HCT116 (cell line): ENCODE measurements around the gene KCTD2. TPM values are rescaled to one million over a fixed set of nuclear protein-coding genes. Genes with fewer than 3 reads are reported as not detected.

ENCODE experiments used
- ATAC-seq: fragments of 200-7000 bp; cut with Tn5 transposase; 2 replicates; pipeline ENCODE4 v1.9.1; 2020; ENCODE audit warnings: mild to moderate bottlenecking, moderate library complexity
- BruUV-seq: library from RNA; stranded (reverse); fragments of 400-500 nt; replicated peaks from 2 replicates; lab custom pipeline; 2021; lab: Mats Ljungman, UMichigan
- CTCF ChIA-PET: fragments of 300-600 bp; sonication (Branson Sonifier 250); formaldehyde crosslinking; loops from one replicate; lab custom pipeline; 2021; ENCODE audit warnings: antibody characterized with exemption; lab: Charles Lee
- POLR2A ChIA-PET: fragments of 300-600, 350-600 bp; sonication (Branson Sonifier 250); formaldehyde crosslinking; loops from one replicate; lab custom pipeline; 2021; ENCODE audit warnings: antibody characterized with exemption; lab: Charles Lee
- RAD21 ChIA-PET, 2 experiments: fragments of 300-600 bp; sonication (Branson Sonifier 250); formaldehyde crosslinking; loops; one replicate each; lab custom pipeline; 2023; ENCODE audit warnings: low total read pairs in 2 of 2; ENCODE audit not compliant: uncharacterized antibody in 2 of 2, unreplicated experiment in 2 of 2, low non-redundant PET in 1 of 2; lab: Charles Lee
- DNase-seq: peaks from one replicate; pipeline ENCODE4 v3.0.0-alpha.2; 2010; ENCODE audit warnings: low read depth, low spot score
- H2AFZ ChIP-seq: fragments of 200-600 bp; shearing (Covaris generic), sonication (generic); 2 replicates; pipeline ENCODE4 v1.6.1; 2017; ENCODE audit warnings: low read depth, mixed run types, mixed read lengths, antibody characterized with exemption, low read length; ENCODE audit not compliant: poor library complexity, severe bottlenecking
- H3K27ac ChIP-seq: 2 replicates; pipeline ENCODE4 v1.5.1; 2012; ENCODE audit warnings: low read depth, low read length
- H3K27me3 ChIP-seq: fragments of 200-600 bp; sonication (generic); 2 replicates; pipeline ENCODE4 v1.6.1; 2016; ENCODE audit warnings: mixed run types, low read length, mixed read lengths; ENCODE audit not compliant: insufficient read depth
- H3K36me3 ChIP-seq, 2 experiments: fragments of 200-500 bp in 1 of 2; fragments of 200-600 bp in 1 of 2; sonication (Bioruptor generic) in 1 of 2; sonication (generic) in 1 of 2; 2 replicates each; pipeline versions ENCODE4 v1.5.1 to v1.6.1; 2014 to 2016; ENCODE audit warnings: low read length in 2 of 2, inconsistent platforms in 1 of 2, mixed read lengths in 1 of 2, mixed run types in 1 of 2; ENCODE audit not compliant: insufficient read depth in 2 of 2, control insufficient read depth in 1 of 2
- H3K4me1 ChIP-seq, 2 experiments: fragments of 200-600 bp in 1 of 2; sonication (generic) in 1 of 2; 2 replicates each; pipeline versions ENCODE4 v1.5.1 to v1.6.1; 2012 to 2017; ENCODE audit warnings: low read length in 2 of 2, inconsistent platforms in 1 of 2, mild to moderate bottlenecking in 1 of 2, mixed read lengths in 1 of 2, mixed run types in 1 of 2, moderate library complexity in 1 of 2; ENCODE audit not compliant: insufficient read depth in 2 of 2, control insufficient read depth in 1 of 2
- H3K4me2 ChIP-seq: fragments of 200-600 bp; sonication (generic); 2 replicates; pipeline ENCODE4 v1.6.1; 2017; ENCODE audit warnings: mixed run types, low read length, mixed read lengths
- H3K4me3 ChIP-seq, 2 experiments: fragments of 200-600 bp in 1 of 2; sonication (generic) in 1 of 2; replicated peaks in 1 of 2; 2 replicates each; pipeline ENCODE4 v1.5.1; 2011 to 2016; ENCODE audit warnings: low read length in 2 of 2, control low read depth in 1 of 2, low read depth in 1 of 2, mild to moderate bottlenecking in 1 of 2, mixed read lengths in 1 of 2, mixed run types in 1 of 2
- H3K79me2 ChIP-seq: fragments of 200-600 bp; sonication (generic); 2 replicates; pipeline ENCODE4 v1.6.1; 2017; ENCODE audit warnings: mild to moderate bottlenecking, mixed run types, low read length, moderate library complexity, mixed read lengths; ENCODE audit not compliant: insufficient read depth
- H3K9ac ChIP-seq: fragments of 200-600 bp; sonication (generic); 2 replicates; pipeline ENCODE4 v1.6.1; 2016; ENCODE audit warnings: low read length, mixed read lengths
- H3K9me2 ChIP-seq: fragments of 200-600 bp; sonication (generic), shearing (Covaris generic); 2 replicates; pipeline ENCODE4 v1.6.1; 2017; ENCODE audit warnings: mixed run types, mild to moderate bottlenecking, moderate library complexity; ENCODE audit not compliant: insufficient read depth
- H3K9me3 ChIP-seq, 2 experiments: fragments of 200-500 bp in 1 of 2; fragments of 200-600 bp in 1 of 2; sonication (Bioruptor generic) in 1 of 2; sonication (generic) in 1 of 2; 2 replicates each; pipeline ENCODE4 v1.6.1; 2014 to 2017; ENCODE audit warnings: low read length in 2 of 2, mixed read lengths in 2 of 2, inconsistent platforms in 1 of 2, low read depth in 1 of 2, mild to moderate bottlenecking in 1 of 2, mixed run types in 1 of 2, moderate library complexity in 1 of 2; ENCODE audit not compliant: control insufficient read depth in 1 of 2, insufficient read depth in 1 of 2
- H4K20me1 ChIP-seq: fragments of 200-600 bp; sonication (generic), shearing (Covaris generic); 2 replicates; pipeline ENCODE4 v1.6.1; 2017; ENCODE audit warnings: mixed run types, mild to moderate bottlenecking, moderate library complexity; ENCODE audit not compliant: insufficient read depth
- CEBPB ChIP-seq: IDR thresholded peaks from 2 replicates; pipeline ENCODE4 v1.6.1; 2012; ENCODE audit warnings: low read depth
- ELF1 ChIP-seq: IDR thresholded peaks from 2 replicates; pipeline ENCODE4 v1.6.1; 2012; ENCODE audit warnings: low read depth, borderline replicate concordance
- EZH2 ChIP-seq: fragments of 200-600 bp; sonication (generic); IDR thresholded peaks from 2 replicates; pipeline ENCODE4 v1.6.1; 2017; ENCODE audit warnings: antibody characterized with exemption, mixed run types
- EZH2phosphoT487 ChIP-seq: fragments of 200-600 bp; IDR thresholded peaks from 2 replicates; pipeline ENCODE4 v1.6.1; 2018; ENCODE audit warnings: antibody characterized with exemption, borderline replicate concordance
- FOSL1 ChIP-seq: IDR thresholded peaks from 2 replicates; pipeline ENCODE4 v1.6.1; 2012; ENCODE audit warnings: low read depth
- JUND ChIP-seq: IDR thresholded peaks from 2 replicates; pipeline ENCODE4 v1.6.1; 2012
- MAX ChIP-seq: IDR thresholded peaks from 2 replicates; pipeline ENCODE4 v1.6.1; 2012
- RAD21 ChIP-seq: IDR thresholded peaks from 2 replicates; pipeline ENCODE4 v1.6.1; 2012; ENCODE audit warnings: low read depth, mild to moderate bottlenecking
- SP1 ChIP-seq: IDR thresholded peaks from 2 replicates; pipeline ENCODE4 v1.6.1; 2012; ENCODE audit warnings: low read depth
- SRF ChIP-seq: IDR thresholded peaks from 2 replicates; pipeline ENCODE4 v1.6.1; 2012; ENCODE audit warnings: low read depth
- YY1 ChIP-seq: IDR thresholded peaks from 2 replicates; pipeline ENCODE4 v1.6.1; 2011; ENCODE audit warnings: low read length, low read depth, moderate library complexity, mild to moderate bottlenecking; ENCODE audit not compliant: insufficient replicate concordance; ENCODE audit errors: extremely low read depth
- ZBTB33 ChIP-seq: IDR thresholded peaks from 2 replicates; pipeline ENCODE4 v1.6.1; 2011; ENCODE audit warnings: mild to moderate bottlenecking, low read length, moderate library complexity; ENCODE audit not compliant: insufficient replicate concordance; ENCODE audit errors: extremely low read depth
- ZFX ChIP-seq: fragments of 450-650 bp; IDR thresholded peaks from 2 replicates; pipeline ENCODE4 v1.6.1; 2017
- ZNF274 ChIP-seq: fragments of 200-500 bp; sonication (Bioruptor generic); IDR thresholded peaks from 2 replicates; pipeline ENCODE4 v1.6.1; 2014; ENCODE audit warnings: mild to moderate bottlenecking, low read depth, low read length, inconsistent platforms
- intact Hi-C: fragments of 100-400 bp; cut with micrococcal nuclease; formaldehyde crosslinking; loops from 2 replicates; pipeline ENCODE4 v1.10.0; 2022
- total RNA-seq: library from RNA; stranded (reverse); gene quantifications from one replicate; pipeline ENCODE4 v1.2.1, GENCODE V29; 2021; ENCODE audit not compliant: unreplicated experiment
- TF ChIP-seq, protein P1 (sequence below): IDR thresholded peaks from 2 replicates; pipeline ENCODE4 v1.6.1; 2012; ENCODE audit warnings: low read depth
- TF ChIP-seq, protein P2 (sequence below), 3 experiments: fragments of 200-600 bp in 1 of 3; sonication (generic) in 1 of 3; IDR thresholded peaks in 2 of 3; conservative IDR thresholded peaks in 1 of 3; 2 replicates each; pipeline ENCODE4 v1.5.1; 2012 to 2017; ENCODE audit warnings: low read depth in 2 of 3, low read length in 2 of 3, antibody characterized with exemption in 1 of 3, borderline replicate concordance in 1 of 3, control low read depth in 1 of 3, mild to moderate bottlenecking in 1 of 3, mixed read lengths in 1 of 3, mixed run types in 1 of 3, moderate library complexity in 1 of 3; ENCODE audit not compliant: insufficient read depth in 1 of 3

Gene KCTD2
- total RNA-seq, 1 experiment from 2014 or later, result 23.3 TPM

DNA sequence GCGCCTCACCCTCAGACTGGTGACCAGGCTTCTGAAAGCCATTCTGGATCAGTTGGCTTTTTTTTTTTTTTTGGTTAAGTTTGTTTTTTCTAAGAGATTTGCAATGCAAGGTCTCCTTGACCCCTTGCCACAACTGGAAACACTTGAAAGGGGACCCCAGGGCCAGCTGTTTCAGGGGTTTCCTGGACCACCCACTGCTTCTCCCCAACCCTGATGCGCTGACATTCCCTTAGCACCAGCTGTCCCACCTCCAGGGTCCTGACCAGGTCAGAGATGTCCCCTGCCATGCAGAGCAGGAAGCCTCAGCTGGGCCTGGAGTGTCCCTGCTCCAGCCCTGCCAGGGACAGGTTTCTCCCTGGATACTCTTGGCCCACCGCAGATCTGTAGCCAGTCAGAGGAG, 42.7 kb upstream of the KCTD2 start:
- POLR2A ChIA-PET, result no interaction called here
- TF ChIP-seq EZH2 (no peak), RAD21 (no peak), YY1 (no peak), ZFX (no peak), ZNF274 (no peak), ZBTB33 (no peak), ELF1 (no peak), CEBPB (no peak), MAX (no peak), JUND (no peak), SP1 (no peak), SRF (no peak), FOSL1 (no peak), EZH2phosphoT487 (no peak)
- TF ChIP-seq, protein P1, sequence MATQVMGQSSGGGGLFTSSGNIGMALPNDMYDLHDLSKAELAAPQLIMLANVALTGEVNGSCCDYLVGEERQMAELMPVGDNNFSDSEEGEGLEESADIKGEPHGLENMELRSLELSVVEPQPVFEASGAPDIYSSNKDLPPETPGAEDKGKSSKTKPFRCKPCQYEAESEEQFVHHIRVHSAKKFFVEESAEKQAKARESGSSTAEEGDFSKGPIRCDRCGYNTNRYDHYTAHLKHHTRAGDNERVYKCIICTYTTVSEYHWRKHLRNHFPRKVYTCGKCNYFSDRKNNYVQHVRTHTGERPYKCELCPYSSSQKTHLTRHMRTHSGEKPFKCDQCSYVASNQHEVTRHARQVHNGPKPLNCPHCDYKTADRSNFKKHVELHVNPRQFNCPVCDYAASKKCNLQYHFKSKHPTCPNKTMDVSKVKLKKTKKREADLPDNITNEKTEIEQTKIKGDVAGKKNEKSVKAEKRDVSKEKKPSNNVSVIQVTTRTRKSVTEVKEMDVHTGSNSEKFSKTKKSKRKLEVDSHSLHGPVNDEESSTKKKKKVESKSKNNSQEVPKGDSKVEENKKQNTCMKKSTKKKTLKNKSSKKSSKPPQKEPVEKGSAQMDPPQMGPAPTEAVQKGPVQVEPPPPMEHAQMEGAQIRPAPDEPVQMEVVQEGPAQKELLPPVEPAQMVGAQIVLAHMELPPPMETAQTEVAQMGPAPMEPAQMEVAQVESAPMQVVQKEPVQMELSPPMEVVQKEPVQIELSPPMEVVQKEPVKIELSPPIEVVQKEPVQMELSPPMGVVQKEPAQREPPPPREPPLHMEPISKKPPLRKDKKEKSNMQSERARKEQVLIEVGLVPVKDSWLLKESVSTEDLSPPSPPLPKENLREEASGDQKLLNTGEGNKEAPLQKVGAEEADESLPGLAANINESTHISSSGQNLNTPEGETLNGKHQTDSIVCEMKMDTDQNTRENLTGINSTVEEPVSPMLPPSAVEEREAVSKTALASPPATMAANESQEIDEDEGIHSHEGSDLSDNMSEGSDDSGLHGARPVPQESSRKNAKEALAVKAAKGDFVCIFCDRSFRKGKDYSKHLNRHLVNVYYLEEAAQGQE, result no peak
- TF ChIP-seq, protein P2, sequence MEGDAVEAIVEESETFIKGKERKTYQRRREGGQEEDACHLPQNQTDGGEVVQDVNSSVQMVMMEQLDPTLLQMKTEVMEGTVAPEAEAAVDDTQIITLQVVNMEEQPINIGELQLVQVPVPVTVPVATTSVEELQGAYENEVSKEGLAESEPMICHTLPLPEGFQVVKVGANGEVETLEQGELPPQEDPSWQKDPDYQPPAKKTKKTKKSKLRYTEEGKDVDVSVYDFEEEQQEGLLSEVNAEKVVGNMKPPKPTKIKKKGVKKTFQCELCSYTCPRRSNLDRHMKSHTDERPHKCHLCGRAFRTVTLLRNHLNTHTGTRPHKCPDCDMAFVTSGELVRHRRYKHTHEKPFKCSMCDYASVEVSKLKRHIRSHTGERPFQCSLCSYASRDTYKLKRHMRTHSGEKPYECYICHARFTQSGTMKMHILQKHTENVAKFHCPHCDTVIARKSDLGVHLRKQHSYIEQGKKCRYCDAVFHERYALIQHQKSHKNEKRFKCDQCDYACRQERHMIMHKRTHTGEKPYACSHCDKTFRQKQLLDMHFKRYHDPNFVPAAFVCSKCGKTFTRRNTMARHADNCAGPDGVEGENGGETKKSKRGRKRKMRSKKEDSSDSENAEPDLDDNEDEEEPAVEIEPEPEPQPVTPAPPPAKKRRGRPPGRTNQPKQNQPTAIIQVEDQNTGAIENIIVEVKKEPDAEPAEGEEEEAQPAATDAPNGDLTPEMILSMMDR (IDR thresholded peaks at IDR 0.05 in 2 of 3, conservative IDR thresholded peaks at IDR 0.05 in 1 of 3; ENCODE audit: borderline replicate concordance in 1 of 3, insufficient read depth in 1 of 3, low read depth in 2 of 3, low read length in 2 of 3), result no peak
- Histone ChIP-seq H3K27ac (no peak overlapping the region), H3K4me1 (peaks cover 0 to 3% of the 10 kb centered on the region in 2 experiments; a peak in 1 of 4 replicates), H3K36me3 (peaks cover 4 to 19% of the 10 kb centered on the region in 2 experiments; a peak in 2 of 4 replicates), H4K20me1 (no peaks in the 10 kb centered on the region), H3K79me2 (no peaks in the 10 kb centered on the region), H3K27me3 (no peaks in the 10 kb centered on the region), H3K9me3 (no peaks in the 10 kb centered on the region), H3K4me3 (no peak overlapping the region), H3K9me2 (no peaks in the 10 kb centered on the region), H2AFZ (no peak overlapping the region), H3K4me2 (no peak overlapping the region), H3K9ac (no peak overlapping the region)
- RAD21 ChIA-PET, result no interaction called here
- no peak for DNase-seq
- no TSS peak for BruUV-seq
- intact Hi-C loops, result no loop called here
- ATAC-seq, result no peak
- CTCF ChIA-PET, result interaction anchor here (4.0 kb wide), 1 partner anchor 43 kb away, joined by 32 read pairs; no protein-coding TSS in a partner anchor
